GM23248 (cell line): ENCODE data around the gene TMEM190.

ENCODE experiments used
- EZH2 ChIP-seq: fragments of 200-600 bp; sonication (generic); IDR thresholded peaks from 2 replicates; pipeline ENCODE4 v1.6.1; 2018; ENCODE audit warnings: antibody characterized with exemption, mild to moderate bottlenecking; ENCODE audit not compliant: insufficient read depth, poor library complexity, severe bottlenecking
- EZH2phosphoT487 ChIP-seq: fragments of 200-600 bp; sonication (generic); IDR thresholded peaks from 2 replicates; pipeline ENCODE4 v1.6.1; 2018; ENCODE audit warnings: antibody characterized with exemption, moderate library complexity, mild to moderate bottlenecking, low read depth; ENCODE audit not compliant: insufficient read depth

DNA sequence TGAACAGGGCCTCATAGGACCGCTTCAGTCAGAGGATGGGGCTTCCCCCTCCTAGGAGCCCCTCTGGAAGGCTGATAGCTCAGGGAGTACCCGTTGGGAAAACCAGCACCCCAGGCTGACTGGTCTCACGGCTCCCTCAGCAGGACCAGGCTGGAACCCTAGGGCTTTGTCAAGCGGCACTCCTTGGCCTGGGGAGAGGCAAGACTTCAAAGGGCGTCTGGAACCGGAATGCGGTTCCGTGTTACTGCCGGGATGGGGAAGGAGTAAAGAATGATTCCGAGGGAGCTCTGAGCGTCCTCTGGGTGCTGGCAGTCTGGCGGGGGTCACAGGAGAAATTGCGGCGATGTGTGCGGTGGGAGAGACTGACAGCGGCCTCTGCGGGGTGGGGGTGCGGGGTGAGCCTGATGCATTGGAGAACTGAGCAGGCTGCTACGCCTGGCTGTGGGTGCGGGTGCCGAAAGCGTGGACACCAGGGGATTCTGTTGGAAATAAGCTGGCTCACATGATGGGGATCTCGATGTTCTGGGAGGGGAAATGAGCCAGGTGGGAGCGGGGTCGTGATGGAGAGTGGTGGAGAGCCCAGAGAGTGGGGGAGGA is 24.0 kb upstream of the TMEM190 start:
- TF ChIP-seq EZH2 (no peak), EZH2phosphoT487 (no peak)
